IMR-90 (cell line): ENCODE data around the gene MMD2.

Experiments
- CTCF ChIP-seq: conservative IDR thresholded peaks from 2 replicates; pipeline ENCODE4 v1.5.1; 2012; ENCODE audit warnings: mild to moderate bottlenecking, low read depth, low read length, improper control_type of control experiment
- MAFK ChIP-seq: IDR thresholded peaks from 2 replicates; pipeline ENCODE4 v1.6.1; 2012; ENCODE audit warnings: low read depth, low read length, improper control_type of control experiment
- POLR2A ChIP-seq: IDR thresholded peaks from 2 replicates; pipeline ENCODE4 v1.6.1; 2012; ENCODE audit warnings: mild to moderate bottlenecking, low read depth, low read length

GRCh38 chr7:4866528-4867496 is 92.2 kb downstream of the MMD2 start:
- TF ChIP-seq CTCF: no peak
- TF ChIP-seq POLR2A: no peak
- no peak for TF ChIP-seq MAFK
